ENCODE results near the gene SETBP1.

The SETBP1 gene

GRCh38 chr18:44679914-44680272 lies 795 bp upstream of the SETBP1 start:
- DNase-seq = peak; percentile 23

- DNase-seq = no peak
Measured at GRCh38 chr18:44681076-44681970, 635 bp downstream of the SETBP1 start.

- no peak for DNase-seq
Measured at GRCh38 chr18:44682201-44682870, 1.6 kb downstream of the SETBP1 start.

- no peak for DNase-seq
Measured at GRCh38 chr18:44682871-44683221, 2.2 kb downstream of the SETBP1 start.

- no peak for DNase-seq
Measured at GRCh38 chr18:44683556-44683955, 2.9 kb downstream of the SETBP1 start.

GRCh38 chr18:44685296-44685695 lies 4.6 kb downstream of the SETBP1 start:
- no peak for DNase-seq

GRCh38 chr18:44686156-44686555 lies 5.5 kb downstream of the SETBP1 start:
- DNase-seq = no peak

GRCh38 chr18:44687421-44687820 lies 6.7 kb downstream of the SETBP1 start:
- DNase-seq = no peak

- no peak for DNase-seq
Measured at GRCh38 chr18:44689736-44690135, 9.0 kb downstream of the SETBP1 start.

- no peak for DNase-seq
Measured at GRCh38 chr18:44691148-44691925, 10.6 kb downstream of the SETBP1 start.

- DNase-seq = no peak
Measured at GRCh38 chr18:44693030-44693784, 12.5 kb downstream of the SETBP1 start.

GRCh38 chr18:44695503-44695902 lies 14.8 kb downstream of the SETBP1 start:
- no peak for DNase-seq

- no peak for DNase-seq
Measured at GRCh38 chr18:44696892-44697291, 16.2 kb downstream of the SETBP1 start.

GRCh38 chr18:44697315-44697714 lies 16.6 kb downstream of the SETBP1 start:
- no peak for DNase-seq

- no peak for DNase-seq
Measured at GRCh38 chr18:44698518-44698917, 17.8 kb downstream of the SETBP1 start.

GRCh38 chr18:44699572-44700261 lies 19.0 kb downstream of the SETBP1 start:
- no peak for DNase-seq

- peak; percentile 57 for DNase-seq
Measured at GRCh38 chr18:44700652-44701051, 20.0 kb downstream of the SETBP1 start.

- DNase-seq = no peak
Measured at GRCh38 chr18:44701227-44701626, 20.5 kb downstream of the SETBP1 start.

- DNase-seq = no peak
Measured at GRCh38 chr18:44702594-44702993, 21.9 kb downstream of the SETBP1 start.

GRCh38 chr18:44704135-44704789 lies 23.6 kb downstream of the SETBP1 start:
- DNase-seq = no peak

GRCh38 chr18:44705075-44705675 lies 24.5 kb downstream of the SETBP1 start:
- no peak for DNase-seq
